Measurements from ENCODE around the gene ZNF750.

The ZNF750 gene

DNA sequence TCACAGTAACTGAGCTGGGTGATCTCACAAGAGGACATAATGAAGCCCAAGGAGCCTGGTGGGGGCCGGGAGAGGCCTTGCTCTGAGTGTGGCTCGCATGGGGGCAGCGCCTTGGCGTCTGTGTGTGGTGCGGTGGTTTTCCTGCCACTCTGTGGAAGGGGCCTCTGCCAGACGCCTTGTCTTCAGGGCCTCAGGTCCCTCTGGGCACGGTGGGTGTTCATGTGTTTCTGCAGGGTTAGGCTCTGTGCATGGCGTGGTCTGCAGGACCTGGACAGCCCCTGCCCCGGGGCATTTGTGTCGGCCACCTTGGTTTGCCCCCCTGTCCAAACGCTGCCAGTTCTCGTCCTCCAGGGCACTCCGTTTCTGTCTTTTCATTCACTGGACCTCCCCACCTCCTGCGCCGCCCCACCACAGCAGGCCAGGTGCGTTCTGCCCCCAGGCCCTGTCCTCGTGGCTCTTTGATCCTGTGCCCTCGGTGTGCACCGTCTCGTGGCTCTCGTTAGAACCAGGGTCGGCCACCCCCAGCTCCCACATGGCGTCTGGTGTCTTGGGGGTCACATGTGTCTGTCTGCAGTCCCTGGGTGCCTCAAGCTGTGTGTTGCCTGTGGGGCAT, 43.7 kb upstream of the ZNF750 start:
- TF ChIP-seq, protein P1, sequence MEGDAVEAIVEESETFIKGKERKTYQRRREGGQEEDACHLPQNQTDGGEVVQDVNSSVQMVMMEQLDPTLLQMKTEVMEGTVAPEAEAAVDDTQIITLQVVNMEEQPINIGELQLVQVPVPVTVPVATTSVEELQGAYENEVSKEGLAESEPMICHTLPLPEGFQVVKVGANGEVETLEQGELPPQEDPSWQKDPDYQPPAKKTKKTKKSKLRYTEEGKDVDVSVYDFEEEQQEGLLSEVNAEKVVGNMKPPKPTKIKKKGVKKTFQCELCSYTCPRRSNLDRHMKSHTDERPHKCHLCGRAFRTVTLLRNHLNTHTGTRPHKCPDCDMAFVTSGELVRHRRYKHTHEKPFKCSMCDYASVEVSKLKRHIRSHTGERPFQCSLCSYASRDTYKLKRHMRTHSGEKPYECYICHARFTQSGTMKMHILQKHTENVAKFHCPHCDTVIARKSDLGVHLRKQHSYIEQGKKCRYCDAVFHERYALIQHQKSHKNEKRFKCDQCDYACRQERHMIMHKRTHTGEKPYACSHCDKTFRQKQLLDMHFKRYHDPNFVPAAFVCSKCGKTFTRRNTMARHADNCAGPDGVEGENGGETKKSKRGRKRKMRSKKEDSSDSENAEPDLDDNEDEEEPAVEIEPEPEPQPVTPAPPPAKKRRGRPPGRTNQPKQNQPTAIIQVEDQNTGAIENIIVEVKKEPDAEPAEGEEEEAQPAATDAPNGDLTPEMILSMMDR (IDR thresholded peaks at IDR 0.05; ENCODE audit: extremely low read depth, insufficient read depth, missing control alignments): no peak
- DNase-seq (ENCODE audit: low spot score): no peak
- in situ Hi-C loops (cut with MboI; ENCODE audit: low pct_unique_long_range_greater_than_20kb, low sequenced_read_pairs, unreplicated experiment): no loop called here

DNA sequence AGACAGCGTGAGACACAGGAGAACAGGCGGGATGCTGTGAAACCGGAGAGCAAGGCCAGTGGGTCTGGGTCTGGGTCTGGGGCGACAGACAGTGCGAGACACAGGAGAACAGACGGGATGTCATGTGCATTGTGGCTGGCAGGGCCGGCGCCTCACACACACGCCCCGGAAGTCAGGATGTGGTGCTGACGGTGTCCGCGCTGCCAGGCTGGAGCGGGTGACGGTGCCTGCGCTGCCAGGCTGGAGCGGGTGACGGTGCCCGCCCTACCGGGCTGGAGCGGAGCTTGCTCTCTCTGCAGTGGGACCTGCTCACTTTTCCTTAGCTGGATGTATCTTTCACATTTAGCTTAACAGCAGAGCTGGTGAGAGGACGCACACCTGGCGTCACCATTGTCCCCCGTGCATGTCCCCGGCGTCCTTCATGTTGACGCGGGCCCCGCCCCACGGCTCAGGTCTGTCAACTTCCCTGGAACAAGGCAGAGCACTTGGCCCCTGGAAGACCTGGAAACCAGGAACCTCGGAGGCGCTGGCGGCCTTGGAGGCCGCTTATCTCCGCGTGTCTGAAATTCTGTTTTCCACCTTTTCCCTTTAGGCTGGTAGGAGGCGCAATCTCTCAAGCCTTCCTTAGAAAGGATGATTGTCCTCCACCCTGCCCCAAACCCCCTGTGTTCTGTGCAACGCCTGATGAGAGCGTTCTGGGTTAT, 43.0 kb upstream of the ZNF750 start:
- no peak for DNase-seq (ENCODE audit: low spot score)
- in situ Hi-C loops (cut with MboI; ENCODE audit: low pct_unique_long_range_greater_than_20kb, low sequenced_read_pairs, unreplicated experiment): no loop called here
- TF ChIP-seq, protein P1 (IDR thresholded peaks at IDR 0.05; ENCODE audit: extremely low read depth, insufficient read depth, missing control alignments): no peak

DNA sequence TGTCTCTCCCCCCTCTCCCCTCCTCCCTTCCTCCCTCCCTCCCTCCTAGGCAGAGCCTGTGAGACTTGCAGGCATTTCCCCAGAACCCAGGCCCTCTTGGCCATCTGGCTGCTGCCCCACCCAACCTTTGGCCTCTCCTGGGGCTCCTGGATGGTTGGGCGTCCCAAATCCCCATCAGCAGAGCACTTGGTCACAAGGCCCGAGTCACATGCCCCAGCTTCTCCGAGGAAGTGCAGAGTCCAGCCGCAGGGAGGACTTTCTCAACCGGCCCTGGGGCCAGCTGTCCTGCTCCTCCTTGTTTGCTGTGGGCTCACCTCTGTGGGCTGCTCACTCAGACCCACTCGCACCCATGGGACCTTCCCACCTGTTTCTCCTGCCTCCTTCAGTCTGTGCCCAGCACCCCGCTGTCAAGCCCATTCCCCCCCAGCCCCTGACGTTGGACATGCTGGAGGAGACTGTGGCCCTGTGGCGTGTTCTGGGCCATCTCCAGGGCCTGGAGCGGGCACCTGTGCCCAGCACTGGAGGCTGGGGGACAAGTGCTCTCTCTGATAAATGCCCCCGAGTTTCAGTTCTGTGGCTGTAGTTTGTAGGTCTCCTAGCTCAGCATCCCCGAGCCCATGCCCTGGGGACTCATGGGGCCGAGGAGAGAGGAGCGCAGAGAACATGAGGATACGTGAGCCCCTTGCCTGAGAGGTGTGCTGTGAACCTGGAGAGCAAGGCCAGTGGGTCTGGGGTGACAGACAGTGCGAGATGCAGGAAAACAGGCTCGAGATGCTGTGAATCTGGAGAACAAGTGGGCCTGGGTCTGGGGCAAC, 42.3 kb upstream of the ZNF750 start:
- in situ Hi-C loops (cut with MboI; ENCODE audit: low pct_unique_long_range_greater_than_20kb, low sequenced_read_pairs, unreplicated experiment): no loop called here
- no peak for DNase-seq (ENCODE audit: low spot score)
- TF ChIP-seq, protein P1 (IDR thresholded peaks at IDR 0.05; ENCODE audit: extremely low read depth, insufficient read depth, missing control alignments): no peak

DNA sequence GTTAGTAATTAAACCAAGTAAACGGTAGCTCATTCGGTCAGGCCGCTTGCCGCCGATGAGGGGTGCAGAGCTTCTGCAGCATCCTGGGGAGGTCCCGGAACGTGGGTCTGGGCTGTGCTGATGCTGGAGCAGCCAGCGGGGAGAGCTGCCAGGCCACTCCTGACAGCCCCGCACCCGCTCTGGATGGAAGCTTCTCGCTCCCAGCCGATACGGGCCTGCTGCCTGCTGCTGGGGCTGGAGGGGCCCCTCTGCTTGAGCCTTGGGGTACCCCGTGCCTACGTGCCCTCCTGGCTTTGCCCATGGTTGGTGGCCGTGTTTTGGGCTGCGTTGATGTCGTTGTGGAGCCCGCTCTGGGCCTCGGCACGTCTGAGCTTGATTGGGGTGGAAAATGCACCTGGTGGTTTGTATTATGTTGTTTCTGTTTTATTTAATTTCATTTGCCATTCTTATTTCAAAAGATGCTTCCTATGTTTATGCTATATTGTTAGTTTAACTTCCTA, 41.6 kb upstream of the ZNF750 start:
- TF ChIP-seq, protein P1 (IDR thresholded peaks at IDR 0.05; ENCODE audit: extremely low read depth, insufficient read depth, missing control alignments): no peak
- in situ Hi-C loops (cut with MboI; ENCODE audit: low pct_unique_long_range_greater_than_20kb, low sequenced_read_pairs, unreplicated experiment): no loop called here
- DNase-seq (ENCODE audit: low spot score): no peak

DNA sequence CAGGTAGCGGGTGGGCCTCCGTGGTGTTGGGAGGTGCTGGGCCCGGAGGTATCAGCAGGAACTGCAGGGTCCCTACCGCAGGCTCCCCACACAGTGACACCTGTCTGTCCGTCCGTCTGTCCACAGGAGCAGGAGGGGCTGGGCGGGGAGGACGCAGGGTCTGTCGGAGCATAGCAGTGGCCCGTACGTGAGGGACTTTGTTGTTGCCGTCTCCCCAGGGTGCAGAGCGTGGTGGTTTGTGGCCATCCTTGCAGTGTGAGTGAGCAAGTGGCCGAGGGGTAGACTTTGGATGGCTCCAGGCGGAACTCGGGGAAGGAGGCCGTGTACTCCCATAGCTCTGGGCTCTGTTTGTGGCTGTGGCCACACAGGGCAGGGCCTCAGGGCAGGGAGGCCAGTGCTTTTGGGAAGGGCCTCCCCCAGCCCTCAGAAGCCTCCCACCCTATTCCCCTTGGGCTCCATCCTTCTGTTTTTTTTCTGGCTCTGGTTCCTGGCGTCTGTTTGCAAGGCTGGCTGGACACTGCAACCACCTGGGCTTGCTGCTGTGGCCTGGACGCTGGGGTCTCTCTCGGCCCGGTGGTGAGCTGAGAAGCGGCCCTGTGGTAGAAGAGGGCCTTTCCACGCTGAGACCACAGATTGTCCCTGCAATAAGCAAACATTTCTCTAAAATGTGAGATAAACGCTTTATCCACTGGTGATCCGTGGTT, 41.0 kb upstream of the ZNF750 start:
- TF ChIP-seq, protein P1 (IDR thresholded peaks at IDR 0.05; ENCODE audit: extremely low read depth, insufficient read depth, missing control alignments): no peak
- in situ Hi-C loops (cut with MboI; ENCODE audit: low pct_unique_long_range_greater_than_20kb, low sequenced_read_pairs, unreplicated experiment): no loop called here
- no peak for DNase-seq (ENCODE audit: low spot score)

DNA sequence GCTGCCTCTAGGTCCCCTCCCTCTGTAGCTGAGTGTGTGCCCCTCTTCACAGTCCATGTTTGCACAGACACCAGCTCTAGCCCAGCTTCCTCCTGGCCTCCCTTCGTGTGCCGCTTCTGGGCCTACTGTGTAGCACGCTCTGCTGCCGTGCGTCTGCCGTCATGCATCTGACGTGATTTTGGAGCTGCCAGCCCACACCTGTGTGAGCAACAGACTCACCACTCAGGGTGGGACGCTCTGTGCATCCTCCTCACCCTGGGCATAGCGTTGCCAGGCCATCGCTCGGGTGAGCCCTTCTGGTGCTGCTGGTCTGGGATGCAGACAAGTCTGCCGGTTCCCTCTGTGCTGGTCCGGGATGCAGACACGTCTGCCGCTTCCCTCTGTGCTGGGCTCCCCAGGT, 39.4 kb upstream of the ZNF750 start:
- in situ Hi-C loops (cut with MboI; ENCODE audit: low pct_unique_long_range_greater_than_20kb, low sequenced_read_pairs, unreplicated experiment): no loop called here
- no peak for DNase-seq (ENCODE audit: low spot score)
- TF ChIP-seq, protein P1 (IDR thresholded peaks at IDR 0.05; ENCODE audit: extremely low read depth, insufficient read depth, missing control alignments): no peak
